K562 (cell line): Measurements from ENCODE around the gene VEGFA. TPM values are rescaled to one million over a fixed set of nuclear protein-coding genes. Genes with fewer than 3 reads are reported as not detected.
A peak's percentile ranks its signal among the peaks of the same experiment; 100 is the strongest.

Experiments
- CHCHD3 ChIP-seq: fragments of 250-450 bp; sonication (Bioruptor Pico); IDR thresholded peaks from 2 replicates; pipeline ENCODE4 v2.1.2; 2022; ENCODE audit warnings: mild to moderate bottlenecking
- FOXO4 ChIP-seq: fragments of 450-650 bp; formaldehyde crosslinking; IDR thresholded peaks from 2 replicates; pipeline ENCODE4 v1.4.0; 2020; ENCODE audit warnings: mild to moderate bottlenecking, moderate library complexity
- HMG20A ChIP-seq: fragments of 450-650 bp; formaldehyde crosslinking; conservative IDR thresholded peaks from 2 replicates; pipeline ENCODE4 v1.4.0; 2020; ENCODE audit warnings: mild to moderate bottlenecking, mixed read lengths
- KDM2B ChIP-seq: fragments of 250-450 bp; sonication (Bioruptor Pico); IDR thresholded peaks from 2 replicates; pipeline ENCODE4 v1.8.0; 2021; ENCODE audit warnings: mild to moderate bottlenecking, moderate library complexity
- KDM5B ChIP-seq: fragments of 200-600 bp; sonication (generic); IDR thresholded peaks from 2 replicates; pipeline ENCODE4 v1.6.1; 2012; ENCODE audit warnings: low read depth, mild to moderate bottlenecking, moderate library complexity, low read length, control low read depth, inconsistent platforms; ENCODE audit not compliant: insufficient replicate concordance
- MED1 ChIP-seq: sonication (generic); formaldehyde crosslinking; IDR thresholded peaks from 2 replicates; pipeline ENCODE4 v1.8.1; 2023; ENCODE audit warnings: missing genetic modification reagents, borderline replicate concordance
- MTF1 ChIP-seq: fragments of 250-450 bp; sonication (Bioruptor Pico); IDR thresholded peaks from 2 replicates; pipeline ENCODE4 v1.9.0; 2021; ENCODE audit warnings: moderate library complexity, mild to moderate bottlenecking, inconsistent platforms, borderline replicate concordance
- NONO ChIP-seq, 2 experiments: fragments of 200-400 bp in 1 of 2; fragments of 450-650 bp in 1 of 2; formaldehyde crosslinking in 1 of 2; IDR thresholded peaks; 2 replicates each; pipeline ENCODE4 v1.6.1; 2017; ENCODE audit warnings: low read depth in 2 of 2, mild to moderate bottlenecking in 2 of 2, moderate library complexity in 2 of 2, low read length in 1 of 2
- PML ChIP-seq: IDR thresholded peaks from 2 replicates; pipeline ENCODE4 v1.6.1; 2012; ENCODE audit warnings: low read length, inconsistent platforms
- POU5F1 ChIP-seq: fragments of 150-350 bp; IDR thresholded peaks from 2 replicates; pipeline ENCODE4 v1.6.1; 2014; ENCODE audit warnings: borderline replicate concordance, low read length, low read depth, mild to moderate bottlenecking; ENCODE audit not compliant: partially characterized antibody
- SAFB ChIP-seq: fragments of 200-400 bp; formaldehyde crosslinking; IDR thresholded peaks from 2 replicates; pipeline ENCODE4 v1.6.1; 2017; ENCODE audit warnings: low read depth, low read length, borderline replicate concordance
- SMARCC2 ChIP-seq: fragments of 450-650 bp; IDR thresholded peaks from 2 replicates; pipeline ENCODE4 v1.6.1; 2017; ENCODE audit warnings: antibody characterized with exemption, moderate library complexity, mild to moderate bottlenecking, low read depth
- SP1 ChIP-seq: sonication (generic); formaldehyde crosslinking; IDR thresholded peaks from 2 replicates; pipeline ENCODE4 v1.8.1; 2022; ENCODE audit warnings: mild to moderate bottlenecking, missing genetic modification reagents
- TEAD1 ChIP-seq, 2 experiments: fragments of 450-650 bp in 1 of 2; sonication (generic) in 1 of 2; formaldehyde crosslinking; IDR thresholded peaks; 2 replicates each; pipeline versions ENCODE4 v1.4.0 to v1.8.0; 2020 to 2022; ENCODE audit warnings: mild to moderate bottlenecking in 2 of 2, missing genetic modification reagents in 1 of 2
- WHSC1 ChIP-seq: IDR thresholded peaks from one replicate; pipeline ENCODE4 v1.6.1; 2012; ENCODE audit warnings: low read length, control low read depth, inconsistent platforms
- YY1 ChIP-seq, 3 experiments: IDR thresholded peaks; 2 replicates each; pipeline ENCODE4 v1.6.1; 2011; ENCODE audit warnings: low read length in 2 of 3, mild to moderate bottlenecking in 2 of 3, moderate library complexity in 2 of 3, borderline replicate concordance in 1 of 3, control low read depth in 1 of 3, low read depth in 1 of 3; ENCODE audit not compliant: insufficient read depth in 3 of 3, insufficient replicate concordance in 2 of 3, control insufficient read depth in 1 of 3, insufficient read length in 1 of 3; ENCODE audit errors: extremely low read depth in 1 of 3
- ZBTB1 ChIP-seq: sonication (generic); formaldehyde crosslinking; IDR thresholded peaks from 2 replicates; pipeline ENCODE4 v1.8.1; 2023; ENCODE audit warnings: missing genetic modification reagents, low read depth, mild to moderate bottlenecking, borderline replicate concordance
- ZNF175 ChIP-seq: fragments of 200-800 bp; sonication (Bioruptor generic); IDR thresholded peaks from 2 replicates; pipeline ENCODE4 v1.6.1; 2016; ENCODE audit warnings: low read depth, mild to moderate bottlenecking, missing genetic modification characterization, missing compliant biosample characterization
- ZNF384 ChIP-seq: IDR thresholded peaks from 2 replicates; pipeline ENCODE4 v1.6.1; 2012; ENCODE audit warnings: low read depth, low read length, improper control_type of control experiment
- ZNF512 ChIP-seq: IDR thresholded peaks from 2 replicates; pipeline ENCODE4 v1.6.1; 2016; ENCODE audit warnings: missing genetic modification characterization, missing compliant biosample characterization
- ZNF583 ChIP-seq: fragments of 250-450 bp; sonication (Bioruptor Pico); IDR thresholded peaks from 2 replicates; pipeline ENCODE4 v1.4.0; 2020
- ZNF699 ChIP-seq: fragments of 250-450 bp; sonication (Bioruptor Pico); IDR thresholded peaks from 2 replicates; pipeline ENCODE4 v1.8.0; 2021; ENCODE audit warnings: mild to moderate bottlenecking, moderate library complexity; ENCODE audit not compliant: insufficient replicate concordance
- ZSCAN29 ChIP-seq: fragments of 450-650 bp; IDR thresholded peaks from 2 replicates; pipeline ENCODE4 v1.6.1; 2017
- polyA plus RNA-seq, 8 experiments: library from polyadenylated mRNA; depleted of rRNA in 4 of 8; stranded (reverse) in 5 of 8; unstranded in 3 of 8; fragments of >200 nt; fragmentation: Nextera tagmentation in 2 of 8; fragmentation: Illumina TruSeq in 1 of 8; extraction: Ambion mirVana in 2 of 8; extraction: Trizol in 1 of 8; gene quantifications; 2 replicates each; pipeline versions ENCODE4 v1.2.1 to v1.2.3, GENCODE V29; 2011 to 2014; ENCODE audit warnings: inconsistent platforms in 1 of 8, missing spikeins in 1 of 8
- total RNA-seq, 7 experiments: library from RNA; depleted of rRNA in 6 of 7; stranded (reverse); fragments of >200 nt in 6 of 7; fragmentation: Illumina TruSeq in 2 of 7; extraction: Trizol in 2 of 7; gene quantifications; 2 replicates each; pipeline versions ENCODE4 v1.2.1 to v1.2.3, GENCODE V29; 2011 to 2021; ENCODE audit warnings: low replicate concordance in 1 of 7

VEGFA gene
- total and polyA plus RNA-seq, 9 of the 15 experiments (the other 6 are each of a cell fraction or from before 2014, with no cell fraction given), result 14.0 to 271 (median 124) TPM

GRCh38 chr6:43803055-43803782 is 33.2 kb downstream of the VEGFA start (continued):
- TF ChIP-seq POU5F1, result no peak
- no peak for TF ChIP-seq FOXO4 (CRISPR knock-in tag)
- no peak for TF ChIP-seq YY1 (IDR thresholded peaks at IDR 0.05; ENCODE audit: borderline replicate concordance in 1 of 3, control insufficient read depth in 1 of 3, extremely low read depth in 1 of 3, insufficient read depth in 3 of 3, insufficient read length in 1 of 3, insufficient replicate concordance in 2 of 3, low read depth in 1 of 3, low read length in 2 of 3)
- TF ChIP-seq TEAD1 (CRISPR knock-in tag; IDR thresholded peaks at IDR 0.05), result no peak
- no peak for TF ChIP-seq KDM5B
- TF ChIP-seq SMARCC2, result 0 out of 2 replicates have a peak, but pooled peaks have one; percentile 30
- no peak for TF ChIP-seq KDM2B
- no peak for TF ChIP-seq ZNF175 (CRISPR knock-in tag)
- TF ChIP-seq HMG20A (CRISPR knock-in tag), result no peak
- no peak for TF ChIP-seq ZNF699 (CRISPR knock-in tag)
- peak; percentile 73 for TF ChIP-seq PML
- TF ChIP-seq WHSC1, result no peak
- no peak for TF ChIP-seq SP1 (CRISPR knock-in tag)
- TF ChIP-seq MTF1 (CRISPR knock-in tag), result no peak
- no peak for TF ChIP-seq ZNF384
- TF ChIP-seq ZSCAN29, result no peak
- no peak for TF ChIP-seq ZBTB1 (CRISPR knock-in tag)
- TF ChIP-seq NONO (IDR thresholded peaks at IDR 0.05; ENCODE audit: low read depth in 2 of 2, low read length in 1 of 2), result no peak
- no peak for TF ChIP-seq ZNF512 (tag)
- no peak for TF ChIP-seq MED1 (CRISPR knock-in tag)
- no peak for TF ChIP-seq SAFB
- no peak for TF ChIP-seq ZNF583 (CRISPR knock-in tag)
- TF ChIP-seq CHCHD3 (CRISPR knock-in tag), result no peak
